Small intestine (tissue), 7 donors: ENCODE data around the gene GBA3. TPM values are rescaled to one million over a fixed set of nuclear protein-coding genes. Genes with fewer than 3 reads are reported as not detected.

Experiments used
- DNase-seq, 2 donors: peaks; one replicate each; pipeline versions ENCODE4 v3.0.0 to v3.0.0-alpha.2; 2013
- FAIRE-seq: peaks from 2 replicates; lab custom pipeline; 2012; peaks lifted over from hg19 to GRCh38; lab: Jason Lieb, UNC
- H3K27ac ChIP-seq, 3 donors: one replicate each; pipeline ENCODE4 v1.5.1; 2013; ENCODE audit warnings: low read length in 2 of 3, mild to moderate bottlenecking in 2 of 3, control low read depth in 1 of 3, inconsistent platforms in 1 of 3, low read depth in 1 of 3, moderate library complexity in 1 of 3
- H3K27me3 ChIP-seq, 3 donors: one replicate each; pipeline ENCODE4 v1.6.1; 2013; ENCODE audit warnings: low read length in 3 of 3, inconsistent platforms in 1 of 3; ENCODE audit not compliant: control insufficient read depth in 3 of 3, insufficient read depth in 3 of 3
- H3K36me3 ChIP-seq, 3 donors: one replicate each; pipeline ENCODE4 v1.6.1; 2013; ENCODE audit warnings: low read length in 3 of 3, inconsistent platforms in 1 of 3, low read depth in 1 of 3, mild to moderate bottlenecking in 1 of 3, moderate library complexity in 1 of 3; ENCODE audit not compliant: control insufficient read depth in 3 of 3, insufficient read depth in 2 of 3
- H3K4me1 ChIP-seq, 3 donors: one replicate each; pipeline ENCODE4 v1.6.1; 2013; ENCODE audit warnings: low read length in 2 of 3, inconsistent platforms in 1 of 3, low read depth in 1 of 3, mild to moderate bottlenecking in 1 of 3, moderate library complexity in 1 of 3; ENCODE audit not compliant: control insufficient read depth in 3 of 3, insufficient read depth in 2 of 3
- H3K4me3 ChIP-seq, 3 donors: one replicate each; pipeline ENCODE4 v1.5.1; 2013; ENCODE audit warnings: low read length in 3 of 3, control low read depth in 1 of 3, inconsistent platforms in 1 of 3, low read depth in 1 of 3, mild to moderate bottlenecking in 1 of 3, moderate library complexity in 1 of 3
- H3K9me3 ChIP-seq, 2 donors: one replicate each; pipeline ENCODE4 v1.6.1; 2013; ENCODE audit warnings: low read depth in 1 of 2, low read length in 1 of 2; ENCODE audit not compliant: control insufficient read depth in 2 of 2, insufficient read depth in 1 of 2
- WGBS, 3 donors: extraction: QIAGEN DNeasy Blood & Tissue Kit; methylation state at CpG; one replicate each; pipeline ENCODE4 v1.1.7; 2013; 5-methylcytosine and 5-hydroxymethylcytosine counted together
- polyA plus RNA-seq, 4 donors: library from polyadenylated mRNA; stranded (reverse) in 3 of 4; unstranded in 1 of 4; fragments of 200-250 nt in 3 of 4; fragments of 120-200 nt in 1 of 4; gene quantifications; one replicate each; pipeline versions ENCODE4 v1.2.1 to v1.2.3, GENCODE V29; 2013
- donor health status: healthy with polysubstance abuse.
- donor health status: control.
- donor health status: control.
- donor health status: Bipolar disorder and iron deficiency.
- donor health status: healthy.

GBA3 gene
- polyA plus RNA-seq, 4 donors: 91.9 to 589 (median 179) TPM

DNA sequence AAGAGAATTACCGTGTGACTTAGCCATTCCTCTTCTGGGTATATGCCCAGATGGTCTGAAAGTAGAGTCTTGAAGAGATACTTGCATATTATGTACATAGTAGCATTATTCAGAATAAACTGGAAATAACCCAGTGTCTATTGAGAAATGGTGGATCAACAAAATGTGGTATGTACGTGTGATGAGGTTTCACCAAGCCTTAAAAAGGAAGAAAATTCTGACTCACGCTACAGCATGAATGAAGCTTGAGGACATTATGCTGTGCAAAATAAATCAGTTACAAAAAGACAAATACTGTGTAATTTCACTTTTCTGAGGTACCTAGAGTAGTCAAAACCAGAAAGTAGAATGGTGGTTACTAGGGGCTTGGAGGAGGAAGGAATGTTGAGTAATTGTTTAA is 37.3 kb downstream of the GBA3 start:
- Histone ChIP-seq H3K27me3 (no peaks in the 10 kb centered on the region), H3K36me3 (peaks cover 0 to 4% (median 2%) of the 10 kb centered on the region in 3 donors), H3K4me3 (no peak overlapping the region), H3K4me1 (no peaks in the 10 kb centered on the region), H3K9me3 (no peaks in the 10 kb centered on the region), H3K27ac (no peak overlapping the region)
- DNase-seq (no peak), FAIRE-seq (no peak)
- WGBS, 3 donors: 88 to 92% (median 92%) methylated on average over 3 of the region's 3 CpGs

DNA sequence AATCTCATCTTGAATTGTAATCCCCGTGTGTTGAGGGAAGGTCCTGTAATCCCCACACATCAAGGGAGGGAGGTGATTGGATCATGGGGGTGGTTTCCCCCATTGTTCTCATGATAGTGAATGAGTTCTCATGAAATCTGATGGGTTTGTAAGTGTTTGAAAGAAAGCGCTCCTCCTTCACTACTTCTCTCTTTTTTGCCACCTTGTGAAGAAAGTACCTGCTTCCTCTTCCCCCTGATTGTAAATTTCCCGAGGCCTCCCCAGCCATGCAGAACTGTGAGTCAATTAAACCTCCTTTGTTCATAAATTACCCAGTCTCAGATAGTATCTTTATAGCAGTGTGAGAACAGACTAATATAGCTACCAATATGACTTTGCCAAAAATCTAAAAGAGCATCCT is 41.1 kb downstream of the GBA3 start:
- H3K27ac ChIP-seq: no peak overlapping the region
- 61 to 65% (median 63%) methylated on average over 3 of the region's 3 CpGs for WGBS, 3 donors
- H3K4me3 ChIP-seq: no peak overlapping the region
- no peaks in the 10 kb centered on the region for H3K27me3 ChIP-seq
- no peaks in the 10 kb centered on the region for H3K4me1 ChIP-seq
- DNase-seq (no peak), FAIRE-seq (no peak)
- H3K9me3 ChIP-seq: no peaks in the 10 kb centered on the region
- peaks cover 0 to 10% (median 0%) of the 10 kb centered on the region in 3 donors for H3K36me3 ChIP-seq

DNA sequence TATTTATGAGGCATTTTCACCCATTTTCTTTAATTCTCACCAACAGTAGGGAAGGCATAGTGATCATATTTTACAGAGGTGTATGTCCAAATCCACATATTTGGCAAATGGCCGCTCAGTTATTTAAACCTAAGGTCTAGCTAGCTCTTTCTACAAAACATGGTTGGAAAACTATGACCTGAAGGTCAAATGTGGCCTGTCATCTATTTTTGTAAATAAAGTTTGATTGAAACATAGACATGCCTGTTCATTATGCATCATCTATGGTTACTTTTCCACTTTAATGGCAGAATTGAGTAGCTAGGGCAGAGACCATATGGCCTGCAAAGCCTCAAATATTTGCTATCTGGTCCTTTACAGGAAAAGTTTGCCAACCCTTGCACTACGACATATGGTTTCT is 44.2 kb downstream of the GBA3 start:
- FAIRE-seq: no peak
- Histone ChIP-seq H3K27me3 (no peaks in the 10 kb centered on the region), H3K9me3 (no peaks in the 10 kb centered on the region), H3K4me1 (no peaks in the 10 kb centered on the region), H3K4me3 (no peak overlapping the region), H3K27ac (no peak overlapping the region), H3K36me3 (peaks cover 0 to 11% (median 0%) of the 10 kb centered on the region in 3 donors)
- no peak for DNase-seq
- WGBS, 3 donors: 88 to 95% (median 89%) methylated on average over 2 of the region's 2 CpGs

DNA sequence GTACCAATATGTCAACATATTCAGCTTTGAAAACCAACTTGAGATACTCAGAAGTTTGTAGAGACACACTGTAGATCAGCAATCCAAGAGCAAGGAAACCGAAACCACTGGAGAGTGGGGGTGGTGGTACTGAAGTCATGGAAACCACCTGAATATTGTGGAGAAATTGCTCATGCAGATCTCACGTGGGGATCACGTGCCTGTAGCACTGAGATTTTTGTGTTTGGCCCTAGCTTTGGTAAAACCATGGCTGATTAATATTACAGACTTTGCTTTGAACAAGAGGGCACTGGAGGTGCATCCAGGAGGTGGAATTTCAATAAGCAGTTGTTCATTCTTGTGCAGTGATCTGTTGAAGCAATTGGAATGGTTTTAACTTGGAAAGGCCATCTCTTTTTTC is 47.2 kb downstream of the GBA3 start:
- WGBS, 3 donors: 66 to 84% (median 67%) methylated on average over 3 of the region's 3 CpGs
- no peaks in the 10 kb centered on the region for H3K27me3 ChIP-seq
- H3K36me3 ChIP-seq: peaks cover 0 to 11% (median 0%) of the 10 kb centered on the region in 3 donors
- no peak overlapping the region for H3K27ac ChIP-seq
- no peak for FAIRE-seq
- no peaks in the 10 kb centered on the region for H3K4me1 ChIP-seq
- peak in 1 of 2 donors; percentile 17 for DNase-seq
- H3K4me3 ChIP-seq: no peak overlapping the region
- no peaks in the 10 kb centered on the region for H3K9me3 ChIP-seq

DNA sequence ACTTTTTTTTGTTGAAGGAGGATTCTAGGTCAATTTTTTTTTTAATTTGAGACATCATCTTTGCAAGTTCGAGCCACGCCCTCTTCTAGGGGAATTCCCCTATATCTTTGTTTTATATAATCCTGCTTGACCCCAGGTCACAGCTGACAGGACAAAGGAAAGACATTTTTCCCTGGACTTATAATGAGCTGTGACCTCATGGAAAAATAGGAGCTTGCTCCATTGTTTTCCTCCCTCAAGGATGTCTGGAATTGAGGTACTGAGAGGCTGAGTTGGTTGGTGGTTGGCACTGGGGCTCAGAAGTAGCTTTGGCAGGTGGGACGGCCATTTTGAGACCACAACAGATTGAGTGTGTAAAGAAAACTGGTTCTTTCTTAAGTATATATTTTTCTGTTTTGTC is 49.0 kb downstream of the GBA3 start:
- Histone ChIP-seq H3K27me3 (no peaks in the 10 kb centered on the region), H3K4me1 (no peaks in the 10 kb centered on the region), H3K36me3 (peaks cover 0 to 6% (median 0%) of the 10 kb centered on the region in 3 donors), H3K9me3 (no peaks in the 10 kb centered on the region), H3K27ac (peak overlapping the region in 1 of 3 donors; percentile 20), H3K4me3 (no peak overlapping the region)
- FAIRE-seq (no peak), DNase-seq (no peak)
- 84 to 89% (median 87%) methylated on average over 3 of the region's 3 CpGs for WGBS, 3 donors

DNA sequence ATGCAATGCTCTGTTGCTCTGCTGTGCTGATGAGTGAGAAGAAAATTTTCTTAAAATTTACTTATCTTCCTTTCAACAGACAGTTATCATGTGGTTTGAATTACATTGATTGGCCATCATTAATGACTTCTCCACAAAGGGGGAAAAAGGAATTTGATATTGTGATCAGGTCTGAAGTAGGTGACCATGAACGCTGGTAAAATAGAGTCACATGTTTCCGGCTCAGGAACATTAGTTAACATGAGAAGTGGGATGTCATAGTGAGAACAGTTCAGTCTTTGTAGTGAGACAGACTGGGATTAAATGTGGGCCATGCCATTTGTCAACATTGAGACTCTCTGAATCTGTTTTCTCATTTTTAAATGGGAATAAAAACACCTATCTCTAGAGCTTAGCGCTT is 50.6 kb downstream of the GBA3 start:
- WGBS, 3 donors: 89 to 95% (median 91%) methylated on average over 3 of the region's 3 CpGs
- Histone ChIP-seq H3K9me3 (no peaks in the 10 kb centered on the region), H3K4me3 (no peak overlapping the region), H3K27me3 (no peaks in the 10 kb centered on the region), H3K4me1 (no peaks in the 10 kb centered on the region), H3K36me3 (peaks cover 0 to 9% (median 0%) of the 10 kb centered on the region in 3 donors), H3K27ac (no peak overlapping the region)
- DNase-seq (no peak), FAIRE-seq (no peak)

DNA sequence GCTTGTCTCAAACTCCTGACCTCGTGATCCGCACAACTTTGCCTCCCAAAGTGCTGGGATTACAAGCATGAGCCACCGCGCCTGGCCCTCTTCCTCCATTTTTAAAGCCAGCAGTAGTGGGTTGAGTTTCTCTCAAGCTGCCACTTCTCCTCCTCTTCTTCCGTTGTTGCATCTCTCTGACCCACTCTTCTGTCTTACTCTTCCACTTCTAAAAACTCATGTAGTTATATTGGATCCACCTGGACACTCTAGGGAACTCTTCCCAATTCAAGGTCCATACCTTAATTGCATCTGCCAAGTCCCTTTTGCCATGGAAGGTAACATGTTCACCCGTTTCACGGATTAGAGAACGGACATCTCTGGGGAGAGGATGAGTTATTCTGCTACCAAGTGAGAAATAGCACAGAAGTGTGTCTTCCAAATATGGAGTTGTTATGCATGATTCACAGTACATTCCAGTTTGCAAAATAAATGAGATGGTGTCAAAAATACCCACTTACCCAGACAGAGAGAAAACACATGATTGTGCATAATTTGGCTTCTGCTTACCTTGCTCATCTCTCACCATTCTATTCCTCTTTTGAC is 51.8 kb downstream of the GBA3 start:
- no peak for FAIRE-seq
- no peaks in the 10 kb centered on the region for H3K4me1 ChIP-seq

DNA sequence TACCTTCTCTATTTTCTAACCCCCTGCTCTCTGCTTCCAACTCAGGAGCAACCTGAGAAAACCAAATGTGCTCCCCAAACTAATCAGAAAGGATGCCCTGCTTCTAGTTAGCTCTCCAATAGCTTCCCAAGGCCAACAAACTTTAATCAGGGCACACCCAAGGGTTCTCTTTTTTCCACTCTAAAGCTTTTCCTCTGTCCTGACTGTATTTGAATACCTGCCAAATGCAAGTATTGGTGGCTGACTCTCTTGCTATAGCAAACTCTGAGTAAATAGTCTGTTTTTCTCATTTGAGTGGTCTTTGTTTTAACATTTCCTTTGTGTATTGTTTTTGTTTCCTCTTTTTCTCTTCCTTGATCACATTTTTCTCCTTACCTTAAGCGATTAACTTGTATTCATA is 52.5 kb downstream of the GBA3 start:
- 80 to 90% (median 82%) methylated on average over 1 of the region's 1 CpG for WGBS, 3 donors
- H3K9me3 ChIP-seq: no peaks in the 10 kb centered on the region
- no peaks in the 10 kb centered on the region for H3K27me3 ChIP-seq
- FAIRE-seq: no peak
- no peak for DNase-seq
- no peaks in the 10 kb centered on the region for H3K4me1 ChIP-seq
- H3K27ac ChIP-seq: no peak overlapping the region
- H3K4me3 ChIP-seq: no peak overlapping the region
- H3K36me3 ChIP-seq: peaks cover 0 to 6% (median 0%) of the 10 kb centered on the region in 3 donors

More for the DNA sequence above, 51.8 kb downstream of the GBA3 start:
- WGBS, 3 donors: 88 to 95% (median 89%) methylated on average over 8 of the region's 8 CpGs
- H3K4me3 ChIP-seq: no peak overlapping the region
- H3K36me3 ChIP-seq: peaks cover 0 to 9% (median 0%) of the 10 kb centered on the region in 3 donors
- H3K27ac ChIP-seq: no peak overlapping the region
- H3K27me3 ChIP-seq: no peaks in the 10 kb centered on the region
- no peak for DNase-seq
- H3K9me3 ChIP-seq: no peaks in the 10 kb centered on the region

DNA sequence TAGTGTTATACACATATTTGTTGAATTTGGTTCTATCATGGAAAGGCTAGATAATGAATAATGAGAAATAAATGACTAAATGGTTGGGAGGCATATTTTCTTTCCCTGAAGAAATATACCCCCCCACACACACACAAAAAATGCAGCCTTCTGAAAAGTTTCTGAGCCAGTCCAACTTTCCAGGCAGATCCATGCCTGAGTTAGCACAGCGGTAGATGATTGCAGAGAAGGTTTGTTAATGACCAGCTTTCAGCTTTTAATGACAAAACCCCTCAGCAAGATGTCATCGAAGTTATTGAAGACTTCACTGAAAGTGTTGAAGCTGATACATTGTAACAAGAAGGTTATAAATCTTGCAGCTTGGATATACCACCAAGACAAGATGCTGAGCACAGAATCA is 61.4 kb downstream of the GBA3 start:
- H3K4me3 ChIP-seq: no peak overlapping the region
- no peak overlapping the region for H3K27ac ChIP-seq
- H3K27me3 ChIP-seq: no peaks in the 10 kb centered on the region
- 81 to 88% (median 84%) methylated on average over 2 of the region's 2 CpGs for WGBS, 3 donors
- no peaks in the 10 kb centered on the region for H3K9me3 ChIP-seq
- FAIRE-seq (no peak), DNase-seq (no peak)
- peaks cover 0 to 13% (median 2%) of the 10 kb centered on the region in 3 donors for H3K36me3 ChIP-seq
- H3K4me1 ChIP-seq: no peaks in the 10 kb centered on the region
